ENCODE results near the gene ZNF627. TPM values are rescaled to one million over a fixed set of nuclear protein-coding genes. Genes with fewer than 3 reads are reported as not detected.

ZNF627 gene
- total and polyA plus RNA-seq, 2 of the 8 experiments (the other 6 are each of a cell fraction or from before 2014, with no cell fraction given) = 7.2 to 13.7 TPM

DNA sequence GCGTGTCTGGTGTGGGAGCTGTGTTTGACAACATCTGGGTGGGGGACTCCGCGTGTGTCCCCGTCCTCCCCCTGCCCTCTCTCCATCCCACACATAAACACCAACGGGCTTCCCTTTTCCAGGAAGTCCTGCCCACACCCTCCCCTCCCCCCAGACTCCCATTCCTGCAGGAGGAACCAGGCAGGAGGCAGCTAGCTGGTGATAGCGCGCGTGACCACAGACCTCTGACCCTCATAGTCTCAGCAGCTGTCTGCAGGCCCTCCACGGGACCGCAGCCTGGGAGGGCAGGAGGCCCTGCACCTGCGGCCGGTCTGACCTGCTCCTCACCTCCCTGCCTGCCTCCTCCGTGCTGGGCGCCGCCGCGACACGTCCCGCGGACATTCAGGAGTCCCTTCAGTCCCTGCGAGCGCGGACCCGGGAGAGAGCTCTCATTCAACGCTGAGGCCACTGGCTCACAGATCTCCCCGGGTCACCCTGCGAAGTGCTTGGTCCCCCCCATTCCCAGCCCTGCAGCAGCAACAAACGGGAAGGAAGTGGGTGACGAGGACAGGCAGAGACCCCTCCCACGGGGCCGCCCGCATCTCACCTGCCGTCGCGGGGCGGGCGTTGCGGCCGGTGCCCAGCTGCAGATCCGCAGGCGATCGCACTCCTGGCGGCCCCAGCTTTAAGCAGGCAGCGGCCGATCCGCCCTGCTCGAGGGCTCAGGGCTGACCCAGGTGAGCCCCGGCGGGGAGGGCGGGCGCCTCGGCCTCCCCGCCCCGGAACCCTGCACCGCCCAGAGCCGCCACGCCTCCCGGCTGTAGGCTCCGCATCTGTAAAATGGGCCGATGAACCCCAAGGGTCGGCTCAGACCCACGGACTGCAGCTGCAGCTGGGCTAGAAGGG, 18.8 kb upstream of the ZNF627 start (continued):
- TF ChIP-seq RBBP5 (IDR thresholded peaks at IDR 0.05; ENCODE audit: borderline replicate concordance, low read depth, low read length) (0 out of 2 replicates have a peak, but pooled peaks have one; percentile 48), CREB1 (IDR thresholded peaks at IDR 0.05) (no peak), SUZ12 (IDR thresholded peaks at IDR 0.05; ENCODE audit: low read length) (0 out of 2 replicates have a peak, but pooled peaks have one; percentile 37)
